GM21447 (cell line): ENCODE results near the gene DCST1.
"Not testable (repeated sequence)": the region's sequence is repeated elsewhere in the genome, so short reads cannot be mapped to it uniquely, and the experiment has no call there.

ENCODE experiments used
- ATAC-seq: cut with Tn5 transposase; IDR thresholded peaks from one replicate; pipeline ENCODE4 v1.9.1; 2021; ENCODE audit not compliant: unreplicated experiment

DCST1 gene, protein sequence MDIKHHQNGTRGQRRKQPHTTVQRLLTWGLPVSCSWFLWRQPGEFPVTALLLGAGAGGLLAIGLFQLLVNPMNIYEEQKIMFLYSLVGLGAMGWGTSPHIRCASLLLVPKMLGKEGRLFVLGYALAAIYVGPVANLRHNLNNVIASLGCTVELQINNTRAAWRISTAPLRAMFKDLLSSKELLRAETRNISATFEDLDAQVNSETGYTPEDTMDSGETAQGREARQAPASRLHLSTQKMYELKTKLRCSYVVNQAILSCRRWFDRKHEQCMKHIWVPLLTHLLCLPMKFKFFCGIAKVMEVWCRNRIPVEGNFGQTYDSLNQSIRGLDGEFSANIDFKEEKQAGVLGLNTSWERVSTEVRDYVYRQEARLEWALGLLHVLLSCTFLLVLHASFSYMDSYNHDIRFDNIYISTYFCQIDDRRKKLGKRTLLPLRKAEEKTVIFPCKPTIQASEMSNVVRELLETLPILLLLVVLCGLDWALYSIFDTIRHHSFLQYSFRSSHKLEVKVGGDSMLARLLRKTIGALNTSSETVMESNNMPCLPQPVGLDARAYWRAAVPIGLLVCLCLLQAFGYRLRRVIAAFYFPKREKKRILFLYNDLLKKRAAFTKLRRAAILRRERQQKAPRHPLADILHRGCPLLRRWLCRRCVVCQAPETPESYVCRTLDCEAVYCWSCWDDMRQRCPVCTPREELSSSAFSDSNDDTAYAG

DNA sequence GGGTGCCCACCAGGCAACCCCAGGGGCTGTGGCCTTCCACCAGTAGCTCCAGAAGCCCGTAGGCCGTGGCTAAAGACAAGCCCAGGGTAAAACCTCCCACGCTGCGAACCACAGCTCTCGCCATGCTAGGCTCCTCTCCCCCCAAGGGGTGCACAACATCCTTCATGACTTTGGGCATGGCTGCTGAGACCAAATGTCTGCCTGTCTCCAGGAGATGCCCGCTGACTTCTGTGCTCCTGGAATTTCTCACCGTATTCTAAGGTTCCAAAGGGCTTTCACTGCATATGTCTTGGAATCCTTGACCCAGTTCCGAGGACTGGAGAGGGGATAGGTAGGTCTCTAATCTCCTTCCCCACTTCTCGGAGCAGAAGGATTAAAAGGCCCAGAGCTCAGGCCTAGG is at the start of gene DCST1, which contains the start of gene DCST2:
TSS of gene DCST1 (plus strand) at position 301 of the 400 bp plus-strand sequence. CDS start 213 bp downstream, outside the sequence.
TSS of gene DCST2 (minus strand) at position 258 of the 400 bp plus-strand sequence. CDS start at position 178, 80 bp downstream.
- ATAC-seq, result no peak

DNA sequence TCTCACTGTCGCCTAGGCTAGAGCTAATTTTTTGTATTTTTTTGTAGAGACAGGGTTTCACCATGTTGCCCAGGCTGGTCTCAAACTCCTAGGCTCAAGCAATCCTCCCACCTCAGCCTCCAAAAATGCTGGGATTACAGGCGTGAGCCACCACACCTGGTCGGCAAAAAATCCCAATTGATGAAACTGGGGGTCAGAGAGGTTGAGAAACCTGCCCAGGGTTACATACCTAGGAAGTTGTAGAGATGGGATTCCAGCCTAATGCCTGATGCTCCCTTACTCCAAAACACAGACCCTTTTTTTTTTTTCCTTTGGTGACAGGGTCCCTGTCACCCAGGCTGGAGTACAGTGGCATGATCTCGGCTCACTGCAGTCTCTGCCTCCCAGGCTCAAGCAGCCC is 46.9 kb upstream of the DCST1 start:
- not testable (repeated sequence) for ATAC-seq

DNA sequence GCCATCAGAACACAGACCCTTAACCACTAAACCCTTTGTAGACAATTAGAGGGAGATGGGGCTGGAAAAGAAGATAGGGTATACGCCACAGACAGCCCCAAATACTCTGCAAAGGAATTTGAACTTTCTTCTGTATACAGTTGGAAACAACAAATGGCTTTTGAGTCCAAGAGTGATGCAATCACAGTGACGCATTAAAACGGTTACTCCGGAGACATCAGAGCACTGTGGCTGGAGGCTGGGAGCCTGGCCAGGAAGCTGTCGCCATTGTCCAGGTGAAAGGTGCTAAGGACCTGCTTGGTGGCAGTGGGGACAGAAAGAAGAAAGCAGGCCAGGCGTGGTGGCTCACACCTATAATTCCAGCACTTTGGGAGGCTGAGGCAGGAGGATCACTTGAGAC is 46.3 kb upstream of the DCST1 start:
- no peak for ATAC-seq

DNA sequence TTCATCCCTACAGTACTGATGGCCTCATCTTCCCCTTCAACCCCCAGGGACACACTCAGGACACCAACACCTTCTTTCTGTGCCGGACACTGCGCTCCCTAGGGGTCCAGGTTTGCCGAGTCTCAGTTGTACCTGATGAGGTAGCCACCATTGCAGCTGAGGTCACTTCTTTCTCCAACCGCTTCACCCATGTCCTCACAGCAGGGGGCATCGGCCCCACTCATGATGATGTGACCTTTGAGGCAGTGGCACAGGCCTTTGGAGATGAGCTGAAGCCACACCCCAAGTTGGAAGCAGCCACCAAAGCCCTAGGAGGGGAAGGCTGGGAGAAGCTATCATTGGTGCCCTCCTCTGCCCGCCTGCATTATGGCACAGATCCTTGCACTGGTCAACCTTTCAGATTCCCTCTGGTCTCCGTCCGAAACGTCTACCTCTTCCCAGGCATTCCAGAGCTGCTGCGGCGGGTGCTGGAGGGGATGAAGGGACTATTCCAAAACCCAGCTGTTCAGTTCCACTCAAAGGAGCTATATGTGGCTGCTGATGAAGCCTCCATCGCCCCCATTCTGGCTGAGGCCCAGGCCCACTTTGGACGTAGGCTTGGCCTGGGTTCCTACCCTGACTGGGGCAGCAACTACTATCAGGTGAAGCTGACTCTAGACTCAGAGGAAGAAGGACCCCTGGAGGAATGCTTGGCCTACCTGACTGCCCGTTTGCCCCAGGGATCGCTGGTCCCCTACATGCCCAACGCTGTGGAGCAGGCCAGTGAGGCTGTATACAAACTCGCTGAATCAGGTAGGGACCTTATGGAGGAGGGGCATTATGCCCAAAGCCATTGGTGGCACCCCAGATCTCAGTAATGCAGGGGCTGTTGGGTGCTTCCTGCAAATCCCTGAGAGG is 45.3 kb upstream of the DCST1 start:
- ATAC-seq, result no peak

DNA sequence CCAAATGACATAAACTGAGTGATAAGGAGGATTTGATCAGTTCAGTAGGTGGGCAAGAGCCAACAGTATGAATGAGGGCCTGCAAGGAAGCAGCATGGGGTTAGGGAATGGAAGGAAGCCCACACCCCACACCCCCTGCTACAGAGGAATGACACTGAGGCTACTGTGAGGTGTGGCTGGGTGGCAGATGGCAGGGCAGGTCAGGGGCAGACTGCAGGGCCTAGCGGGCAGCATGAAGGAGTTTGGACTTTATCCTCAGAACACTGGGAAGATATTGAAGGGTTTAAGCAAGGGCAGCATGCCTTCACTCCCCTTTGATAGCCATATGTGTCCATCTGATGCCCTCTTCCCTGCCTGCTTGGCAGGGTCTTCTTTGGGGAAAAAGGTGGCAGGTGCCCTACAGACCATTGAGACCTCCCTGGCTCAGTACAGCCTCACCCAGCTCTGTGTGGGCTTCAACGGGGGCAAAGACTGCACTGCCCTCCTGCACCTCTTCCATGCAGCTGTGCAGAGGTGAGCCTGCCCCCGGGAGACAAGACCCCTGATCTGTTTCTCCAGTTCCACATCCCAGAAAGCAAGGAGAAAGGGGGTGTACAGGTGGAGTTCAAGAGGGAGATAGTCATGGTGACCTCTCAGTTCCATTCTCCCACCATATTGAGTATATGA is 44.3 kb upstream of the DCST1 start:
- no peak for ATAC-seq

DNA sequence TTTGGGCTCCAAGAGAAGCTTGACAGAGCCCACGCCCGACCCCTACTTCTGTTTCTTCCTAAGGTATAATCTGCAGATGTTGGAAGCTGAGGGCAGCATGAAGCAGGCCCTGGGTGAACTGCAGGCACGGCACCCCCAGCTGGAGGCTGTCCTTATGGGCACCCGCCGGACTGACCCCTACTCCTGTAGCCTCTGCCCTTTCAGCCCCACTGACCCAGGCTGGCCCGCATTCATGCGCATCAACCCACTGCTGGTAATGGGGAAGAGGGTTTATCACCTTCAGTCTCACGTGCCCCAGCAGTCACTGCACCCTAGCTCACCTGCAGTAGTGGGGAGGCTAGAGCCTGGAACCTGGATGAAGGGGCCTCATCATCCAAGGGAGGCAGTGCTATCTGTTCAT is 43.3 kb upstream of the DCST1 start:
- no peak for ATAC-seq

DNA sequence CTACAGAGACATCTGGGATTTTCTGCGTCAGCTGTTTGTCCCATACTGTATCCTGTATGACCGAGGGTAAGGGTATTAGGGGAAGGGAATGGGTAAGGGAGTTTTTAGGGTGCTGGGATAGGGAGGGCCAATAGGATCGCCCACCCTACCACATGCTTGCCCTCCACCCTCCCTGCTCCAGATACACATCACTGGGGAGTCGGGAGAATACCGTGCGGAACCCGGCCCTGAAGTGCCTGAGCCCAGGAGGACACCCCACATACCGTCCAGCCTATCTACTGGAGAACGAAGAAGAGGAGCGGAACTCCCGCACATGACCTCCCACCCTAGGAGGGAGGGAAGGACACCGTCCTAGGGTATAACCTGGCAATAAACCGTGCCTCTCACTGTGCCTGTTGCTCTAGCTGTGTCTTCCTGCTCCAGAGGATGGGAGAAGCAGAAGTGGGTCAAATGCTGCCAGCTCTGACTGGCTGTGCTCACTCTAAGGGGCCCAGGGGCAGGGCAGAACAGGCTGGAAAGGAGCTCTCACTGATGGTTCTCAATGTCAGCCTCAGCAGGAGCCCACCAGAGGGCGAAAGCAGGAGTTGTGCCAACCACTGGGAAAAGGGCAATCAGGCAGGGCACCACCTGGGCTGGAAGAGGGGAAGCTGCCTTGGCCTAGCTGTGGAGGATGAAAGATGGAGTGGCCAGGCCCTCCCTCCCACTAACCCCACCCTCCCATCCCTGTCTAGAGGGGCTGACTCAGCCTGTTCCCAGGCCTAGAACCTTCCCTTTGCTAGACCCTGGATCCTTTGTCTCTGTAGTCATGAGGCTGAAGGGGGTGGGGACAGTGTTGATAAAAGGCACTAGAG is 40.7 kb upstream of the DCST1 start:
- ATAC-seq, result no peak

DNA sequence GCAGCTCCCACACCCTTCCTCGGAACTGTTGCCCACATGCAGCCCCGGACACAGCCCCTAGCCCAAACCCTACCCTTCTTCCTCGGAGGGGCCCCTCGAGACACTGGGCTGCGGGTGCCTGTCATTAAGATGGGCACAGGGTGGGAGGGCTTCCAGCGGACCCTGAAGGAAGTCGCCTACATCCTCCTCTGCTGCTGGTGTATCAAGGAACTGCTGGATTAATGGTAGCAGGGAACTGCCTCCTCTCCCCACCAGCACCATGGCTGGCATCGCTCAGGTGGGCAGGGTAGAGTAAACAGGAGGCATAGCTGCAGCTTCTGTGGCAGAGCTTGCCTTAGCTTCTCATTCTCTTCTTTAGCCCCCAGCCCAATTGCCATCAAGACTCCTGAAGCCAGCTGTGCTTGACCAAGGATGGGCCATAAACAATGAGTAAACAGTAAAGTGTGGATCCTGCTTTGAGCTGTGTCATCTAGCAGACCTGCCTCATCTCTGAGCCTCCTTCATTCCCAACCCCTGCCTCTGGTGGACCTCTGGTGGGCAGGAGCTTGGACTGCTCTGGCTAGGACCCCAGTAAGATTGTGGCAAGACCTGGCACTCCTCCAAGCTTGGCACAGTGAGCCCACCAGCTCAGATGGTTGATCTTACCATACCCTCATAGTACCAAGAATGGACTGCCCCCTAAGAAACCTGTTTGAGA is 39.9 kb upstream of the DCST1 start, which contains the start of gene LENEP:
TSS of gene LENEP (plus strand) at position 15 of the 697 bp plus-strand sequence. CDS start at position 37, 22 bp downstream.
- ATAC-seq, result no peak

DNA sequence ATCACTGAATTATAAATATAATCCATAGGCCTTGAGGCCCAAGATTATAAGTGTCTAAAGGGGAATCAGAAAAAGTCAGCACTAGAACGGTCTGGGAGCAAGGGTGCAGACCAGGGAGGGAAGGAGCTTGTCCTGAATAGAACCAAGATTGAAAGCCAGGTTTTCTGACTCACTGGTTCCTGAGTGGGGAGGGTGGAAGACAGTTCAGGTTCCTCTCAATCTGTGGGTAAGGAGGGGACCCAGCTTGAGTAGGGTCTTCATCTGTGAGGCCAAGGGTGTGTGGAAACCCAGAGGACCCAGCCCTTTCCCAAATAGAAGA is 39.4 kb upstream of the DCST1 start:
- ATAC-seq, result no peak

DNA sequence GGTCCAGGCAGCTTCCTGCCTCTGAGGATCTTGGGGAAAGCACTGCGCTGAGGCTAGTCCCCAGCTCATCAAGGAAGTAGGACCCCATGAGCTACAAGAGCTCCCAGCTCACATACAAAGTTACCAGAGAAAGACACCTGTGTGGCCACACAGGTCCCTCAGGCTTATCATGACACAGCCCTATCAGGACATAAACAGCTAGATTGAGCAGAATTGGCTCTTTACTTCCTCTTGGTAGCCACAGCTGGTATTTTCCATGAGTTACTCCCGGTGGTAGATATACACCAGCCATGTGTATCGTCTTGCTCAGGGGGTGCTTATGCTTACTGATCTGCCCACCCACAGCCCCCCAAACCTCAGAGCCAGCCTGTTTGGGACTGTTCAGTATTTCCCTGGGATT is 39.0 kb upstream of the DCST1 start:
- no peak for ATAC-seq

DNA sequence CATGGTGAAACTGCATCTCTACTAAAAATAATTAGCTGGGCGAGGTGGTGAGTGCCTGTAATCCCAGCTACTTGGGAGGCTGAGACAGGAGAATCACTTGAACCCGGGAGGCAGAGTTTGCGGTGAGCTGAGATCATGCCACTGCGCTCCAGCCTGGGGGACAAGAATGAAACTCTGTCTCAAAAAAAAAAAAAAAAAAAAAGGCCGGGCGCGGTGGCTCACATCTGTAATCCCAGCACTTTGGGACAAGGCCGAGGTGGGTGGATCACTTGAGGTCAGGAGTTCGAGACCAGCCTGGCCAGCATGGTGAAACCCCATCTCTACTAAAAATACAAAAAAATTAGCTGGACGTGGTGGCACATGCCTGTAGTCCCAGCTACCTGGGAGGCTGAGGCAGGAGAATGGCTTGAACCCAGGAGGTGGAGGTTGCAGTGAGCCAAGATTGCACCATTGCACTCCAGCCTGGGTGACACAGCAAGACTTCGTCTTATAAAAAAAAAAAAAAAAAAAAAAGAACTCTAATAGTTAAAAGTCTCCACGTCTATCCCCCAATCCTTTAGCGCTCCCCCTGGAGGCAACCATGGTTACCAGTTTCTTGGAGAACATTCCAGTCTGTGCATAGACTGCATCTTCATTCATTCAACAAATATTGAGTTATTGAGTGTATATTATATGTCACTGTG is 38.2 kb upstream of the DCST1 start:
- not testable (repeated sequence) for ATAC-seq

DNA sequence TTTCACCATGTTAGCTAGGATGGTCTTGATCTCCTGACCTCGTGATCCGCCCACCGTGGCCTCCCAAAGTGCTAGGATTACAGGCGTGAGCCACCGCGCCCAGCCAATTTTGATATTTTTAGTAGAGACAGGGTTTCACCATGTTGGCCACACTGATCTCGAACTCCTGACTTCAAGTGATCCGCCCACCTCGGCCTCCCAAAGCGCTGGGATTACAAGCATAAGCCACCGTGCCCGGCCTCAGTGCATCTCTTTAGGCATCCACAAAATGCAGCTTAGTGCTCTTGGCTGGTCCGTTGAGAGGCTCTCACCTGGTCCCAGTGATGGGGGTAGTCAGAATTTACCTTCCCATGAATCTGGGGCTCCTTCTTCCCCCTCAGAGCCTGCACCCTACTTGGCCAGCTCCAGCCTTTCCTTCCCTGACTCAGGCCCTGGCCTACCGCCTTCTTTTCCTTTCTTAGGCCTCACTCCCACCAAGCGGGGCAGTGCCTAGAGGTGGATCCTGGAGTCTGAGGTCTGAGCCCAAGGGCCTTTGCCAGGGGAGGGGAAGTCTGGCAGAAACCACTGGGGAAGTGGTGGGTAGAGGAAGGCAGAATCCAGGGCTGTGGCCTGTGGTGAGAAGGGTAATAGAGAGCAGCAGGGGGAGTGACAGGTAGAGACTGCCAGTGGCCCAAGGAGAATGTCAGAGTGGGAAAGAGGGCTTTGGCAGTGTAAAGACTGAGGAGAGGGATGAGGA is 36.5 kb upstream of the DCST1 start:
- no peak for ATAC-seq

DNA sequence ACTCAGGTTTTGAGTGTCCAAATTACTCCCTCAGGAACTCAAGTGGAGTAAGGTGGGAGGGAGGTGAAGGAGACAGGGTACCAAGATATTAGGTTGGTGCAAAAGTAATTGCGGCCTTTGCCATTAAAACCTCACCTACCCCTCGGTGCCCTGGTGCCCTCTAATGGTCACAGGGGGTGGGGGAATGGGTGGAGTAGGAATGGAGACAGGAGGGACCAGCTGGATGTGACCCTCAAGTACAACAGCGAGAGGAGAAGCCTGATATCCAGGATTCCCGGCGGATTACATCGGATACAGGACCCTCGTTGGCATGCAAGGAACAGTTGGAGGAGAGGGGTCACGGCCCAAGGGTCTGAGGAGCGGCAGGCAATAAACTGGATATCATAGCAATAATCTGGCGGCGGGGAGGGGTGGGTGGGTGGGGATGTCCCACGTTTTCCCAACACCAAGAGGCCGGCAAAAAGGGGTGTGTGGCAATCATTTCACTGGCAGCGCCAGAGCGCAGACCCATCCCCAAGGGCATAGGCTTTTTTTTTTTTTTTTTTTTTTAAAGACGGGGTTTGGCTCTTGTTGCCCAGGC is 35.3 kb upstream of the DCST1 start:
- no peak for ATAC-seq

DNA sequence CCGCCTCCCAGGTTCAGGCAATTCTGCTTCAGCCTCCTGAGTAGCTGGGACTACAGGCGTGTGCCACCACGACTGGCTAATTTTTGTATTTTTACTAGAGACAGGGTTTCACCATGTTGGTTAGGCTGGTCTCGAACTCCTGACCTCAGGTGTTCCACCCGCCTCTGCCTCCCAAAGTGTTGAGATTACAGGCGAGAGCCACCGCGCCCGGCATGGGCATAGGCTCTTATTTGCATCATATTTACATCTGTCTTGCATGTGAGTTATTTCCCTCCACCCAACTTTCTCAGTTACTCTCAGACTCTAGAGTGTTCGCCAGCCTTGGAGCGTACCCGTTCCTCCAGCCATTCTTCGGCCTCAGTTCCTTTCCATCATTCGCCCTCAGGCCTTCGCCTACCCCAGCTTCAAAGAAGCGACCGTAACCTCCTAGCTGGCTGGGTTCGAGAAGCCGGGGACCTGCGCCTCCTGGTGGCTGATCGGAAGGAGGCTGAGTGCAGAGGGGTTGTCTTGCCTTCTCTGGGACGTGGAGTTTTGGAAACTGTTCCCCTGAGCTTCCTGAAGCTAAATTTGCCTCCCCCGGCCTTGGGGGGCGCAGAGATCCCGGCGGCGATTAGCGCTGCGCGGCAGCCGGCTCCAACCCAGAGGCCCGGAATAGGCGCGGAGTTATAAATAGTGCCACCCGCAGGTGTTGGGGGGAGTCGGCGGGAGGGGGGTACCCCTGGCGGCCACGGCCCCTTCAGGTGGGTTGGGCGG is 34.6 kb upstream of the DCST1 start:
- no peak for ATAC-seq

DNA sequence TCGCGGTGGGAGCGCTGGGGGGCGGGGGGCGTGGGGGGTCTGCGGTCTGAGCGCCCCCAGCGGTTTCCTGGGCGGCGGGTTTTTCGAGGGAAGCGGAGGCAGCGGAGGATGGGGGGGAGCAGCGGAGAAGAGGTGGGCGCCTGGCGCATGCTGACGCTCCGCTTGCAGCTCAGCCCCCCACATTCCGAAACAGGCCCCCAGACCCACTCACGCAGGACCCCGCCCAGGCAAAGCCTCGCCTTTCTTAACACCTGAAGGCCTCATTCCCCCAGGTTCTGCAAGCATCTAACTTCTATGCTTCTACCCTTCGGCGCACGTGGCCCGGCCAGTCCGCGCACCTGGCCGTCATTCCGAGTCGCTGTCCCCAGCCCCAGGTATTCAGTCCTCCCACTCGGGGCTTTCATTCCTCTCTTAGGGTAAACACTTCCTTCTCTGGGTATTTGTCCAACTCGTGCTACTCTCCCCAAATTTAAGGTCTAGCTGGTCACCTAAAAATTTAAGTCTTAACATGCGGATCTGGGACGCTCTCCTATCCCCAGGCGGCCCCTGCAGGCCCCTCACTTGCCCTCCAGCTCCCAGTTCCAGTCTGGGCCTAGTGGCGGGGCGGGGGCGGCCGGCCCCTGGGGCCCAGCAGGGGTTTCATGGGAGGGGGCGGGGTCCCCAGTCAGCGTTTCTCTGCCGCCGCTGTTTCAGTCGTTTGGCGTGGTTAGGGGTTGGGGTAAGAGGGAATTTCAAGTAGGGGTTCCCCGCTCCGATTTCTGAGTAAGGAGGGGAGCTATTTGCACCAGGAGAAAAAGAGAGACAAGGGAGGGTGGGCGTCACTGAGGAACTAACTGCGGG is 33.8 kb upstream of the DCST1 start:
- no peak for ATAC-seq

DNA sequence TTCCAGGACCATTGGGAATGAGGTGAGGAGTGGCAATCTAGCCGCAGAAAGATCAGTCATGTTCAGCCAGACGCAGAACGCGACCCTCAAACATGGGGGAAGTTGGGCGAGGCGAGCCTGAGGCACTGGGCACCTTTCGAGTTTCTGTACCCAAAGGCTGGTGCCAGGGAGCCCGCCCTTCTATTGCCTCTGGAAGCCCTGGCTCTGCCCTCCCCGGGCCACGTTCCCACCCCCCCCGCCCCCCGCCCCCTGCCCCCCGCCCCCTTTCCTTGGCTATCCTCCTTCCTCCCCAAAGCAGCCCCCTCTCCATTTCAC is 33.3 kb upstream of the DCST1 start:
- ATAC-seq, result no peak
